ENCODE results near the gene SHBG.

DNA sequence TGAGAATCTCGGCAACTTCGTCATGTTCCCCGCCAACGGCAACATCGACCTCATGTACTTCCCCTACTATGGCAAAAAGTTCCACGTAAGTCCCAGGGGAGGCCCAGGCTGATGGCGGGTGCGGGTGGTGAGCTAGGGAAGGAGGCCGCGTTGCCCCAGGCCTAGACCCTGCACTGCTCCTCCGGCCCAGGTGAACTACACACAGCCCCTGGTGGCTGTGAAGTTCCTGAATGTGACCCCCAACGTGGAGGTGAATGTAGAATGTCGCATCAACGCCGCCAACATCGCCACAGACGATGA, 25.6 kb downstream of the SHBG start:
- TF ChIP-seq, protein P1, sequence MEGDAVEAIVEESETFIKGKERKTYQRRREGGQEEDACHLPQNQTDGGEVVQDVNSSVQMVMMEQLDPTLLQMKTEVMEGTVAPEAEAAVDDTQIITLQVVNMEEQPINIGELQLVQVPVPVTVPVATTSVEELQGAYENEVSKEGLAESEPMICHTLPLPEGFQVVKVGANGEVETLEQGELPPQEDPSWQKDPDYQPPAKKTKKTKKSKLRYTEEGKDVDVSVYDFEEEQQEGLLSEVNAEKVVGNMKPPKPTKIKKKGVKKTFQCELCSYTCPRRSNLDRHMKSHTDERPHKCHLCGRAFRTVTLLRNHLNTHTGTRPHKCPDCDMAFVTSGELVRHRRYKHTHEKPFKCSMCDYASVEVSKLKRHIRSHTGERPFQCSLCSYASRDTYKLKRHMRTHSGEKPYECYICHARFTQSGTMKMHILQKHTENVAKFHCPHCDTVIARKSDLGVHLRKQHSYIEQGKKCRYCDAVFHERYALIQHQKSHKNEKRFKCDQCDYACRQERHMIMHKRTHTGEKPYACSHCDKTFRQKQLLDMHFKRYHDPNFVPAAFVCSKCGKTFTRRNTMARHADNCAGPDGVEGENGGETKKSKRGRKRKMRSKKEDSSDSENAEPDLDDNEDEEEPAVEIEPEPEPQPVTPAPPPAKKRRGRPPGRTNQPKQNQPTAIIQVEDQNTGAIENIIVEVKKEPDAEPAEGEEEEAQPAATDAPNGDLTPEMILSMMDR (IDR thresholded peaks at IDR 0.05), result no peak
- TF ChIP-seq POLR2A (IDR thresholded peaks at IDR 0.05; ENCODE audit: low read depth) (no peak), POLR2AphosphoS5 (IDR thresholded peaks at IDR 0.05) (no peak)

All from esophagus muscularis mucosa (tissue), 3 donors.